K562 (cell line): ENCODE results near the gene HSPB7. TPM values are rescaled to one million over a fixed set of nuclear protein-coding genes. Genes with fewer than 3 reads are reported as not detected.
A peak's percentile ranks its signal among the peaks of the same experiment; 100 is the strongest.

Experiments used
- ATF7 ChIP-seq: fragments of 450-650 bp; IDR thresholded peaks from 2 replicates; pipeline ENCODE4 v1.7.1; 2014; ENCODE audit warnings: mild to moderate bottlenecking, moderate library complexity
- BCOR ChIP-seq: fragments of 450-650 bp; IDR thresholded peaks from 2 replicates; pipeline ENCODE4 v1.6.1; 2016
- BRCA1 ChIP-seq, 2 experiments: fragments of 450-650 bp in 1 of 2; sonication (generic) in 1 of 2; formaldehyde crosslinking in 1 of 2; IDR thresholded peaks; 2 replicates each; pipeline versions ENCODE4 v1.5.0 to v1.6.1; 2017 to 2020; ENCODE audit warnings: mild to moderate bottlenecking in 1 of 2, missing genetic modification reagents in 1 of 2
- HCFC1 ChIP-seq: IDR thresholded peaks from 2 replicates; pipeline ENCODE4 v1.6.1; 2012; ENCODE audit warnings: low read depth, low read length, improper control_type of control experiment
- HSF4 ChIP-seq: fragments of 250-450 bp; sonication (Bioruptor Pico); IDR thresholded peaks from 2 replicates; pipeline ENCODE4 v2.1.2; 2022; ENCODE audit warnings: mild to moderate bottlenecking, moderate library complexity, borderline replicate concordance
- JUN ChIP-seq, 2 experiments: sonication (generic) in 1 of 2; formaldehyde crosslinking in 1 of 2; IDR thresholded peaks; 2 replicates each; pipeline versions ENCODE4 v1.6.1 to v1.8.0; 2012 to 2022; ENCODE audit warnings: borderline replicate concordance in 2 of 2, mild to moderate bottlenecking in 2 of 2, improper control_type of control experiment in 1 of 2, low read depth in 1 of 2, low read length in 1 of 2, missing genetic modification reagents in 1 of 2
- NFXL1 ChIP-seq: fragments of 450-650 bp; formaldehyde crosslinking; IDR thresholded peaks from 2 replicates; pipeline ENCODE4 v1.4.0; 2021; ENCODE audit warnings: mild to moderate bottlenecking
- NR2C2 ChIP-seq, 2 experiments: fragments of 200-800 bp in 1 of 2; sonication (Bioruptor generic) in 1 of 2; sonication (generic) in 1 of 2; formaldehyde crosslinking in 1 of 2; IDR thresholded peaks; 2 replicates each; pipeline versions ENCODE4 v1.6.1 to v1.8.0; 2016 to 2022; ENCODE audit warnings: mild to moderate bottlenecking in 1 of 2, missing compliant biosample characterization in 1 of 2, missing genetic modification characterization in 1 of 2, missing genetic modification reagents in 1 of 2
- PHB2 ChIP-seq: fragments of 450-650 bp; IDR thresholded peaks from 2 replicates; pipeline ENCODE4 v1.6.1; 2017; ENCODE audit warnings: low read depth
- TFAM ChIP-seq: fragments of 250-450 bp; sonication (Bioruptor Pico); conservative IDR thresholded peaks from 2 replicates; pipeline ENCODE4 v1.5.0; 2021; ENCODE audit warnings: mild to moderate bottlenecking, moderate library complexity
- YY1 ChIP-seq, 3 experiments: IDR thresholded peaks; 2 replicates each; pipeline ENCODE4 v1.6.1; 2011; ENCODE audit warnings: low read length in 2 of 3, mild to moderate bottlenecking in 2 of 3, moderate library complexity in 2 of 3, borderline replicate concordance in 1 of 3, control low read depth in 1 of 3, low read depth in 1 of 3; ENCODE audit not compliant: insufficient read depth in 3 of 3, insufficient replicate concordance in 2 of 3, control insufficient read depth in 1 of 3, insufficient read length in 1 of 3; ENCODE audit errors: extremely low read depth in 1 of 3
- ZFPM2 ChIP-seq: fragments of 250-450 bp; sonication (Bioruptor Pico); IDR thresholded peaks from 2 replicates; pipeline ENCODE4 v1.5.1; 2022; ENCODE audit warnings: mild to moderate bottlenecking
- ZNF133 ChIP-seq: fragments of 250-450 bp; sonication (Bioruptor Pico); IDR thresholded peaks from 2 replicates; pipeline ENCODE4 v1.4.0; 2020; ENCODE audit warnings: mild to moderate bottlenecking
- ZNF197 ChIP-seq: fragments of 200-800 bp; sonication (Bioruptor generic); IDR thresholded peaks from 2 replicates; pipeline ENCODE4 v1.6.1; 2016; ENCODE audit warnings: low read depth, missing genetic modification characterization, missing compliant biosample characterization
- ZNF395 ChIP-seq: fragments of 200-800 bp; sonication (Bioruptor generic); IDR thresholded peaks from 2 replicates; pipeline ENCODE4 v1.6.1; 2017; ENCODE audit warnings: missing genetic modification characterization, missing compliant biosample characterization
- polyA plus RNA-seq, 8 experiments: library from polyadenylated mRNA; depleted of rRNA in 4 of 8; stranded (reverse) in 5 of 8; unstranded in 3 of 8; fragments of >200 nt; fragmentation: Nextera tagmentation in 2 of 8; fragmentation: Illumina TruSeq in 1 of 8; extraction: Ambion mirVana in 2 of 8; extraction: Trizol in 1 of 8; gene quantifications; 2 replicates each; pipeline versions ENCODE4 v1.2.1 to v1.2.3, GENCODE V29; 2011 to 2014; ENCODE audit warnings: inconsistent platforms in 1 of 8, missing spikeins in 1 of 8
- total RNA-seq, 7 experiments: library from RNA; depleted of rRNA in 6 of 7; stranded (reverse); fragments of >200 nt in 6 of 7; fragmentation: Illumina TruSeq in 2 of 7; extraction: Trizol in 2 of 7; gene quantifications; 2 replicates each; pipeline versions ENCODE4 v1.2.1 to v1.2.3, GENCODE V29; 2011 to 2021; ENCODE audit warnings: low replicate concordance in 1 of 7
- TF ChIP-seq, protein P1 (sequence below), 3 experiments: fragments of 200-800 bp in 1 of 3; fragments of 250-450 bp in 1 of 3; fragments of 450-650 bp in 1 of 3; sonication (Bioruptor Pico) in 1 of 3; sonication (Bioruptor generic) in 1 of 3; formaldehyde crosslinking in 1 of 3; IDR thresholded peaks; 2 replicates each; pipeline versions ENCODE4 v1.6.1 to v1.8.0; 2016 to 2022; ENCODE audit warnings: mild to moderate bottlenecking in 2 of 3, missing genetic modification characterization in 2 of 3, missing compliant biosample characterization in 1 of 3, moderate library complexity in 1 of 3
- TF ChIP-seq, protein P2 (sequence below): sonication (generic); formaldehyde crosslinking; IDR thresholded peaks from 2 replicates; pipeline ENCODE4 v1.8.0; 2022; ENCODE audit warnings: mild to moderate bottlenecking, missing genetic modification reagents, borderline replicate concordance

The HSPB7 gene
- total and polyA plus RNA-seq, 9 of the 15 experiments (the other 6 are each of a cell fraction or from before 2014, with no cell fraction given), result 0.05 to 0.19 (median 0.07) TPM; not detected in 6

GRCh38 chr1:16012590-16013219 is 5.1 kb downstream of the HSPB7 start (continued):
- TF ChIP-seq, protein P1, sequence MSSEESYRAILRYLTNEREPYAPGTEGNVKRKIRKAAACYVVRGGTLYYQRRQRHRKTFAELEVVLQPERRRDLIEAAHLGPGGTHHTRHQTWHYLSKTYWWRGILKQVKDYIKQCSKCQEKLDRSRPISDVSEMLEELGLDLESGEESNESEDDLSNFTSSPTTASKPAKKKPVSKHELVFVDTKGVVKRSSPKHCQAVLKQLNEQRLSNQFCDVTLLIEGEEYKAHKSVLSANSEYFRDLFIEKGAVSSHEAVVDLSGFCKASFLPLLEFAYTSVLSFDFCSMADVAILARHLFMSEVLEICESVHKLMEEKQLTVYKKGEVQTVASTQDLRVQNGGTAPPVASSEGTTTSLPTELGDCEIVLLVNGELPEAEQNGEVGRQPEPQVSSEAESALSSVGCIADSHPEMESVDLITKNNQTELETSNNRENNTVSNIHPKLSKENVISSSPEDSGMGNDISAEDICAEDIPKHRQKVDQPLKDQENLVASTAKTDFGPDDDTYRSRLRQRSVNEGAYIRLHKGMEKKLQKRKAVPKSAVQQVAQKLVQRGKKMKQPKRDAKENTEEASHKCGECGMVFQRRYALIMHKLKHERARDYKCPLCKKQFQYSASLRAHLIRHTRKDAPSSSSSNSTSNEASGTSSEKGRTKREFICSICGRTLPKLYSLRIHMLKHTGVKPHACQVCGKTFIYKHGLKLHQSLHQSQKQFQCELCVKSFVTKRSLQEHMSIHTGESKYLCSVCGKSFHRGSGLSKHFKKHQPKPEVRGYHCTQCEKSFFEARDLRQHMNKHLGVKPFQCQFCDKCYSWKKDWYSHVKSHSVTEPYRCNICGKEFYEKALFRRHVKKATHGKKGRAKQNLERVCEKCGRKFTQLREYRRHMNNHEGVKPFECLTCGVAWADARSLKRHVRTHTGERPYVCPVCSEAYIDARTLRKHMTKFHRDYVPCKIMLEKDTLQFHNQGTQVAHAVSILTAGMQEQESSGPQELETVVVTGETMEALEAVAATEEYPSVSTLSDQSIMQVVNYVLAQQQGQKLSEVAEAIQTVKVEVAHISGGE (CRISPR knock-in tag; IDR thresholded peaks at IDR 0.05), result peak in 1 of 3 experiments; percentile 45; a peak in 1 of 6 replicates
- TF ChIP-seq BRCA1 (IDR thresholded peaks at IDR 0.05) (no peak), BRCA1 (CRISPR knock-in tag; IDR thresholded peaks at IDR 0.05) (no peak), YY1 (IDR thresholded peaks at IDR 0.05; ENCODE audit: borderline replicate concordance in 1 of 3, control insufficient read depth in 1 of 3, extremely low read depth in 1 of 3, insufficient read depth in 3 of 3, insufficient read length in 1 of 3, insufficient replicate concordance in 2 of 3, low read depth in 1 of 3, low read length in 2 of 3) (peak in 1 of 3 experiments; percentile 30), BCOR (peak; percentile 95), HCFC1 (peak; percentile 52; the same call in 1 of the 2 replicates), PHB2 (0 out of 2 replicates have a peak, but pooled peaks have one; percentile 32), NFXL1 (CRISPR knock-in tag) (no peak), ATF7 (no peak), JUN (IDR thresholded peaks at IDR 0.05; ENCODE audit: borderline replicate concordance, low read depth, low read length) (0 out of 2 replicates have a peak, but pooled peaks have one; percentile 7), JUN (CRISPR knock-in tag; IDR thresholded peaks at IDR 0.05; ENCODE audit: borderline replicate concordance) (no peak), ZNF133 (CRISPR knock-in tag) (no peak), ZNF197 (0 out of 2 replicates have a peak, but pooled peaks have one; percentile 44), HSF4 (CRISPR knock-in tag) (no peak), TFAM (CRISPR knock-in tag) (no peak), ZNF395 (CRISPR knock-in tag) (peak; percentile 72; the same call in 1 of the 2 replicates), ZFPM2 (CRISPR knock-in tag) (no peak), NR2C2 (CRISPR knock-in tag; IDR thresholded peaks at IDR 0.05) (peak; percentile 78), NR2C2 (tag; IDR thresholded peaks at IDR 0.05) (peak; percentile 85)
- TF ChIP-seq, protein P2, sequence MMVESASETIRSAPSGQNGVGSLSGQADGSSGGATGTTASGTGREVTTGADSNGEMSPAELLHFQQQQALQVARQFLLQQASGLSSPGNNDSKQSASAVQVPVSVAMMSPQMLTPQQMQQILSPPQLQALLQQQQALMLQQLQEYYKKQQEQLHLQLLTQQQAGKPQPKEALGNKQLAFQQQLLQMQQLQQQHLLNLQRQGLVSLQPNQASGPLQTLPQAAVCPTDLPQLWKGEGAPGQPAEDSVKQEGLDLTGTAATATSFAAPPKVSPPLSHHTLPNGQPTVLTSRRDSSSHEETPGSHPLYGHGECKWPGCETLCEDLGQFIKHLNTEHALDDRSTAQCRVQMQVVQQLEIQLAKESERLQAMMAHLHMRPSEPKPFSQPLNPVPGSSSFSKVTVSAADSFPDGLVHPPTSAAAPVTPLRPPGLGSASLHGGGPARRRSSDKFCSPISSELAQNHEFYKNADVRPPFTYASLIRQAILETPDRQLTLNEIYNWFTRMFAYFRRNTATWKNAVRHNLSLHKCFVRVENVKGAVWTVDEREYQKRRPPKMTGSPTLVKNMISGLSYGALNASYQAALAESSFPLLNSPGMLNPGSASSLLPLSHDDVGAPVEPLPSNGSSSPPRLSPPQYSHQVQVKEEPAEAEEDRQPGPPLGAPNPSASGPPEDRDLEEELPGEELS (CRISPR knock-in tag), result no peak
